ENCODE data around the gene MRPL1.

MRPL1 gene

DNA sequence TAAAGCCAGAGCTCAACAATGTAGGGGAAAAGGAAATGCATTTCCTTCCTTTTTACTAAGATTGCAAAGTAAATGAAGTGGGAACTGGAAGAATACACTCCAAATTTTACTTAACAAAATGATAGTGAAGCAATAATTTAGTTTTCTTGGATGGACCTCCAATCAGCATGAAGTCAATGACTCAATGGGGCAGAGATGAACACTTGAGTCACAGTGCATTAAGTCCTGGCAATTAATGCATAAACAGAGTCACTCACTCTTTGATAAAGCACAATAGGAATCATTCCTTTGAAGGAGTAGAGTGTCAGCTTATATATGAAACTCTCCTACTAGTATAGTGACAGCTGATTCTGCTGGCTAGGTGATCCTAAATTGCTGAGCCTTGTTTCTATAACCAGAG, 127.8 kb downstream of the MRPL1 start:
- DNase-seq = no peak

DNA sequence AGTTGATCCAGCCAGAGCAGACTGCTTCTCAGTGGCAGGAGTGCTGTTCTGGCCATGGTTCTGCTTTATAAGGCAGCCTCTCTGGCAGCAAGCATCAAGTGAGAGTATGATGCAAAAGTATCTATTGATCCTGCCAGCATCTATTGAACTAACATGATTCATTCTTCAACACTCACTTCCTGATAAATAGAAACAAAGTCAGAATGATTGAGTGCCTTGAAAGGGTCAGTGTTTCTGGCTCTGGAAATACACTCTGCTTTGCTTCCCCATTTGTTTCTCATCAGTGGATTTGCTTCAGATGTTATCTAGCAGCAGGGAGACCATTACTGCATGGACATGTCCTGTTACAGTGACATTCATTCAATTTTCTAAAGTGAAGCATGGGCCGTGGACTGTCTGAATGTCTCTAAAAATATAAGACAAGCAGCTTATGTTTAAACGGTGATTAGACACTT, 128.3 kb downstream of the MRPL1 start:
- DNase-seq = no peak

GRCh38 chr4:77992581-77992980, 130.0 kb downstream of the MRPL1 start:
- no peak for DNase-seq

DNA sequence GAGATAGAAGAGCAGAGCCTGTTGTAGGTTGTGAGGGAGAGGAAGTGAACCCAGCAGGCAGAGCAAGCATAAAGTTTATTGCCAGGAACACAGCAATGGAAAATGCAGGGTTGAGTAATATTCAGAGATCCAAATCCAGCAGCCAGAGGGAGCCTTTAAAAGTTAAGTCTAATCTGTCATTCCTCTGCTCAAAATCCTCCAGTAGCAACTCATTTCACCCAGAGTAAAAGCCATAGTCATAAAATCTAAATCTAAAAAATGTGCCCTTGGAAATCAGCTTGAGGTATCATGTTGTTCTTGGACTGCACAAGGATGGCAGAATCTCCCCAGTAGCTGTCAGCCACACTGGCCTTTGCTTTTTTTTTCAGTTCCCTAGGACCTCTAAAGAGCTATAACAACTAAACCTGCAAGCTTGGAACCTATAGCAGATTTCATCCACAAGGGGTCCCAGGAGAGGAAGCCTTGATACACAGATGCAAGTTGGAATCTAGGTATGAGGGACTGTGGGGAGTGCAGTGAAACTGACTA, 131.6 kb downstream of the MRPL1 start:
- no peak for DNase-seq

- no peak for DNase-seq
Measured at GRCh38 chr4:77996076-77996475, 133.4 kb downstream of the MRPL1 start.

GRCh38 chr4:78001531-78001930, 138.9 kb downstream of the MRPL1 start:
- no peak for DNase-seq

- no peak for DNase-seq
Measured at GRCh38 chr4:78002260-78002659, 139.6 kb downstream of the MRPL1 start.

Data from NCI-H1694 (cell line).